ENCODE measurements around the gene LAMA5.
"Not testable (repeated sequence)": the region's sequence is repeated elsewhere in the genome, so short reads cannot be mapped to it uniquely, and the experiment has no call there.

LAMA5 gene

DNA sequence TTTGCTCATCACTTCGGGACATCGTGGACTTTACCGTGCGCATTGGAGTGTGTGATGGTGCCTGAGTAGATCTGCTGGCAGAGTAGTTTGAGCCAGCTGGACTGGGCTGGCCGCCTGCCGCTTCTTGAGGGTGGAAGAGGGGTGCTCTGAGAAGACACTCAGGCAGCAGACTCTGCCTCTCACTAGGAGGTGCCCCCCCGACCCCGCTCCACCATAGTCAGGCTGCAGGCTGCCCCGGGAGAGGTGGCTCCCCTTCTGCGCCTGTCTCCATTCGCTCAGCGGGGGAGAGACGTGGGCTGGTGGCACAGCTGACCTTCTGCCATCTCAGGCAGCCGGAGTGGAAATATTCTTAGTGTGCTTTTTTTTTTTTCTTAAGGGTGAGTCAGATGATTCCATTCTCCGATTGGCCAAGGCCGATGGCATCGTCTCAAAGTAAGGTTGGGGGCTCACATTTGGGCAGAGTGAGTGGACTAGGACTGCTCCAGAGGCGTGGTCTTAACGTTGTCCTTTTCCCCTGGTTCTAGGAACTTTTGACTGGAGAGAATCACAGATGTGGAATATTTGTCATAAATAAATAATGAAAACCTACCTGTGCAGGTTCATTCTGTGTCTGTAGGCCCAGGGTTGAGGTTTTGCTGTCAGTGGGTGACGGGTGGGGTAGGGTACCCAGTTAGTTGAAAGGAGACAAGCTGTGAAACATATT lies 21.0 kb upstream of the LAMA5 start:
- no peak for DNase-seq (ENCODE audit: low read depth)

- DNase-seq (ENCODE audit: low read depth) = no peak
These were observed 20.3 kb upstream of the LAMA5 start for GRCh38 chr20:62387219-62387913.

DNA sequence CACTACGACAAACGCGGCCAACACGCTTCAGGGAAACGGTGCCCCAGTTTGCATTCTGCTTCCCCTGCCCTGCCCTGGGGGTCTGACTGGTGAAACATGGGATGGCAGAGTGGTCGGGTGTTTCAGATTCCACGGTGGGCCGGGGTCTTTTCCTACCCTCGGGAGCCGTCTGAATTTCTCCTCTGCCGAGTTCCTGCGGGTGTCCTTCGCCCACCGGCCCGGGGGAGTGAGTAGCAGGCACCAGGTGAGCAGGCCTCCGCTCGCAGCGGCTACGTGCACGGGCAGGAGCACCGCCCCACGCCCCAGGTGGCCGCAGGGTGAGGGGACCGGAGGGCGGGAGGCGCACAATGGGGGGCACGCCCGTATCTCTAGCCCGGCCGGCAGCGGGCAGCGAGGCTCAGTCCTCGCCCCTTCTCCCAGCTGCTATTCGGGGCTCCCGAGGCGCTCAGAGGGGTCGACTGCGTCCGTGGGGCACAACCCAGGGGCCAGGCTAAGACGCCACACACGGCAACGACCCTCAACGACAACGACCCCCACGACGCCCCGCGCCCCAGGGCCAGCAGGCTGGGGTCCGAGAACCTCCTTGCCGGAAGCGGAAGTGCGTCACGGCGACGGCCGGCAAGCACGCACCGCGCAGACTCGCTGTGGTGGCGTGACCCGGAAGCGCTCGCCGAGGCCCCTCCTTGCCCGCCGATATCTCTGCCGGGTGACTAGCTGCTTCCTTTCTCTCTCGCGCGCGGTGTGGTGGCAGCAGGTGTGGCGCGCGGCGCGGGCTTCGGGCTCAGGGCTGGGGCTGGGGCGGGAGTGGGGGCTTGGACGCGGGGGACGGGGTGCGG lies 19.5 kb upstream of the LAMA5 start, which contains the start of gene RPS21:
RPS21 (plus strand) TSS at position 721 of the 836 bp plus-strand sequence. CDS start 236 bp downstream, outside the sequence.
- DNase-seq (ENCODE audit: low read depth) = peak; percentile 93

GRCh38 chr20:62382306-62383198 lies 15.4 kb upstream of the LAMA5 start:
- peak; percentile 77 for DNase-seq (ENCODE audit: low read depth)

DNA sequence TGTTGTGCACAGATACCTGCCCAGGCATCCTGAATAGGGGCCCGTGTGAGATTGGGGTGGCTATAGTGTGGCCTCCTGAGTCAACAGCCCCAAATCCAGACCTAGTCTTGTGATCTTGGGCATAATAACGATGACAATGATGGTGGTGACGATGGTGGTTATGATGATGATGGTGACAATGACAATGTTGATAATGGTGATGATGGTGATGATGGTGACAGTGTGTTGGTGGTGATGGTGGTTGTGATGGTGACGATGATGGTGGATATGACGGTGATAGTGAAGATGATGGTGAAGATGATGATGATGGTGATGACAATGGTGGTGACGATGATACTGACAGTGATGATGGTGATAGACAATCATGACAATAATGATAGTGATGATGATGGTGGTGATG lies 14.7 kb upstream of the LAMA5 start:
- DNase-seq (ENCODE audit: low read depth) = no peak

DNA sequence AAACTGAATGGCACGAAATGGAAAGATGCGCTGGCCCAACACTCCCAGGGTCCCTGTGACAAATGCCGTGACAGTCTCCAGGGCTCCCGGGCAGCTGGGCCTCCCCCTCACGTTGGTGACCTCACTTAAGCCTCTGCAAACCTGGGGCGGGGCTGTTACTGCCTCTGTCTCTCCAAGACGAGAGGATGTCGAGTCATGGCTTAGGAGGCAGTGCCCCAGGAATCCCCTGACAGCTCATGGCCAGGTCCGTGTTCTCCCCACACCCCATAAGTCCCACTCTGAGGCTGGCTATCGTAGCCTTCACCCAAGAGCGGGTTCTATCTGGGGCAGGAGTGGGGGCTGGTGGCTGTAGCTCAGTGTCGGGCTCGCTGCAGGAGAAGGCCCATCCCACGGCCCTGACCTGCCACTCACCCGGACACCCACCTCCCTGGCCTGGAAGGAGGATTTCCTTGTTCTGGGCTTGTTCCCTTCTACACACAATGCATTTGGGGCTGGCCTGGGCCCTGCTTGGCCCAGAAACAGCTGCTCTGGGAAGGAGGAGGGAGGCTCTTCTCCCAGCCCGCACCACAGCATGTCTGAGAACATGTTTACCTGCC lies 14.2 kb upstream of the LAMA5 start:
- DNase-seq (ENCODE audit: low read depth) = no peak

DNA sequence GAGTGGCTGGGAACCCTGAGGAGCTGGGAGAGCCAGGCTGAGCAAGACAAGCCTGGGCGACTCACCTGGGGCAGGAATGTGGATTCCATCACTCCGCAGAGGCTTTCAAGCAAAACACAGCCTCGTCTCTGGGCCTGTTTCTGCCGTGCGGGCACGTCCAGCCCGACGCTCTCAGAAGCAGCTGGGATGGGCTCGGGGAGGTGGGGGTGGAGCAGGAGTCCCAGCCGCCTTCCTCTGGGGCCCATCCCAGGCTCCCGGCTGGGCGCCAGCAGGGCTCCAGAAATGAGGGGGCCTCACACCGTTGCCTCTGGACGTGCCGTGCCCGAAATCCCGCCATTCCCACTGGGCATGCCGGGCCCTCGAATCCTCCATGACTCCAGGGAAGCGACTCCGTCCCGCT lies 11.1 kb upstream of the LAMA5 start:
- DNase-seq (ENCODE audit: low read depth) = no peak

DNA sequence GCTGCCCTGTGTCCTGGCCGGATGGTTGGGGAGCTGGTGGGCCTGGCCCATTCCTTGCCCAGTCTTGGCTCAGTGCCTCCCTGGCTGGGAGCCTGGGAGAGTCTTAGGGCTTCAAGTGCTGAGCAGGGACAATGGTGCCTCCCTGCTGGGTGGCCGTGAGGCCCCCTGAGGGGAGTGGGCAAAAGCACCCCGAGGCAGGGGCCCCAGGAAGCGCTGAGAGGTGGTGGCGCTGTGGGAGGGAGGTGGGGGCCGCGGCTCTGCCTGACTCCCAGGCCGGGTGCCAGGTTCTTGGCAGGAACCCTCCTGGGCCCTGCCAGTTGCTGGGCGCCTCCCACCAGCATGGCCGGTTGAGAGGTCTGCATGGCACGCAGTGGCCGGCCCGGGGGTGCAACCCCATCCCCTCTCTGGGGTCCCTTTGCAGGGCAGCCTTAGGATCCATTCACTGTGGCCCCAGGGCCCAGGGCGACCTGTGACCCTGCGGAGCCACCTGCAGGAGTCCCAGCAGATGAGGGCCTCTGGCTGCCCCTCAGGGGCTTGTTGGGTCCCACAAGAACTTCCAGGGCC lies 10.6 kb upstream of the LAMA5 start:
- no peak for DNase-seq (ENCODE audit: low read depth)

GRCh38 chr20:62377064-62377461 lies 10.0 kb upstream of the LAMA5 start:
- no peak for DNase-seq (ENCODE audit: low read depth)

- no peak for DNase-seq (ENCODE audit: low read depth)
These were observed 9.3 kb upstream of the LAMA5 start for GRCh38 chr20:62376112-62377063.

DNA sequence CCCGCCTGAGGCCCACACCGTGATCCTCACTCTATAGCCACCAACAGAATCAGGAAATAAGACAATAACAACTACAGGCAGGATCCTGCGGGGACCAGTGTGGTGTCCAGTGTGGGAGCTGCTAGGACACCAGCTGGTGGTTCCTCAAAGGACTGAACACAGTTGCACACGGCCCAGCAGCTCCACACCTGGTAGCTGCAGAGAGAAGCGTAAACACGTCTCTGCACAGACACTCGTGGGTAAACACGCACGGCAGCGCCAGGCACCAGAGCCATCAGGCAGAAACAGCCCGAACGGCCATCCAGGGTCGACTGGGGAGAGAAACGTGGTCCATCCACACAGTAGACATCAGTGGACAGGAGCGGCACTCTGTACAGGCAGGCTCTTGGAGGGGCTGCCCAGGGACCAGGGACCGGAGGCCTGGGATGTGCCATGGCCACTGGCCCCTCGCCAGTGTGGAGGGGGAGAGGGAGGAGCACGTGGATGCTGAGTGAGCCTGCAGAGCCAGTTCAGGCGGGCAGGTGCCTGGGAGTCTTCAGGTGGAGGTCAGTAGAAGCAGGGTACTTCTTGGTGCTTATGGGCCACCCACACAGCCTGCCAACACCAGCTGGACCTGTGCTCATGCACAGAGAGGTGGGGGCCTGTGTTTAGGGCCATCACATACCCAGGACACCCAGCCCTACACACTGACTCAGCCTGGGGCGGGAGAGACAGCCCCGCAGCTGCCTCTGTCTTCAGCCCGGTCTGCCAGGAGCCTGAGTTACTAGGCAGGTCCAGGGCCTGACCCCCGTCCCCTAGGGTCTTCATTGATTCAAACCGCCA lies 7.4 kb upstream of the LAMA5 start:
- DNase-seq (ENCODE audit: low read depth) = no peak

GRCh38 chr20:62373631-62374179 lies 6.6 kb upstream of the LAMA5 start:
- DNase-seq (ENCODE audit: low read depth) = not testable (repeated sequence)

- no peak for DNase-seq (ENCODE audit: low read depth)
These were observed 5.2 kb upstream of the LAMA5 start for GRCh38 chr20:62372042-62372993.

GRCh38 chr20:62371588-62372041 lies 4.5 kb upstream of the LAMA5 start:
- DNase-seq (ENCODE audit: low read depth) = no peak

GRCh38 chr20:62370807-62371587 lies 3.9 kb upstream of the LAMA5 start:
- no peak for DNase-seq (ENCODE audit: low read depth)

DNA sequence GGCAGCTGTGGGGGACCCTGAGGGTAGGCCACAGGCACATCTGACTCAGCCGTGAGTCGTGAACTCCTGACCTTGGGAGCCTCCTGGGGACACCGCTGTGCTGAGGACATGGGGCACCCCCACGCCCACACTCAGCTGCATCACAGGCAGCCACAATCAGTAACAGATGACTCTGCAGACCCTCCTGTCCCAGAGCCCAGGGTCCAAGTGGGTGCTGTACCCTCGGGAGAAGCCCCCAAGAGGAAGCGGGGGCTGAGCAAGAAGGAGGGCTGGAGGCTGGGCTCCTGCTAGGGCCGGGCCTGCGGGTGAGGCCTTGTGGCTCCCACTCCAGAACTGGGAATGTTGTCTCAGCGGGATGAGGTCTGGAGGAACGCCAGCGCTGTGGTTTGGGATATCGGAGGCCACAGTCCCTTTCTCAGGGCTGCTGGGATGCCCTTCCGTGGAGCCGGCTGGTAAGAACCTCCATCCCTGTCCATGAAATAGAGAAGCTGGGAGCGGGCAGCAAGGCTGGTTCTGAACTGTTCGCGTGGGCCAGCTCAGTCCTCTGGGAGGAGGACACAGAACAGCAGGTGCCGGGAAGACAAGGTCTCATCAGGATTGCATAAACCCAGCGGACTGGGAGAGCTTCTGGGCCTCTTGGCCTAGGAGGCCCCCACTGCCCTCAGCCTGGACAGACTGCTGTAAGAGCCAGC lies 3.1 kb upstream of the LAMA5 start:
- DNase-seq (ENCODE audit: low read depth) = peak; percentile 56

All from activated T-cell treated with anti-CD3 and anti-CD28 coated beads for 48 hours (primary cell).